Urinary bladder (tissue), 4 donors: ENCODE results near the gene SFXN1. TPM values are rescaled to one million over a fixed set of nuclear protein-coding genes. Genes with fewer than 3 reads are reported as not detected.
"Not testable (repeated sequence)": the region's sequence is repeated elsewhere in the genome, so short reads cannot be mapped to it uniquely, and the experiment has no call there.

Experiments
- DNase-seq: peaks from one replicate; pipeline ENCODE4 v3.0.0-alpha.2; 2015; ENCODE audit errors: extremely low spot score
- H3K27ac ChIP-seq: one replicate; pipeline ENCODE4 v1.5.1; 2013; ENCODE audit warnings: low read depth, mild to moderate bottlenecking, moderate library complexity
- H3K36me3 ChIP-seq: one replicate; pipeline ENCODE4 v1.6.1; 2013; ENCODE audit warnings: mild to moderate bottlenecking, moderate library complexity; ENCODE audit not compliant: insufficient read depth
- H3K4me1 ChIP-seq: one replicate; pipeline ENCODE4 v1.6.1; 2013; ENCODE audit warnings: mild to moderate bottlenecking, moderate library complexity; ENCODE audit not compliant: insufficient read depth
- H3K4me3 ChIP-seq: one replicate; pipeline ENCODE4 v1.5.1; 2013; ENCODE audit warnings: low read depth, low read length
- WGBS: extraction: QIAGEN DNeasy Blood & Tissue Kit; methylation state at CpG from one replicate; pipeline ENCODE4 v1.1.7; 2013; 5-methylcytosine and 5-hydroxymethylcytosine counted together
- polyA plus RNA-seq: library from polyadenylated mRNA; stranded (reverse); fragments of 200-250 nt; gene quantifications from one replicate; pipeline ENCODE4 v1.2.3, GENCODE V29; 2013
- total RNA-seq: library from RNA; depleted of rRNA; stranded (reverse); fragments of >200 nt; gene quantifications from one replicate; pipeline ENCODE4 v1.2.3, GENCODE V29; 2014
- donor health status: healthy with polysubstance abuse.
- donor health status: healthy.

The SFXN1 gene
- total and polyA plus RNA-seq, 2 donors, result 14.3 to 36.5 TPM

GRCh38 chr5:175520873-175521272, 42.5 kb downstream of the SFXN1 start:
- H3K36me3 ChIP-seq, result no peaks in the 10 kb centered on the region
- H3K4me1 ChIP-seq, result no peaks in the 10 kb centered on the region
- DNase-seq, result no peak
- 97% methylated on average over 2 of the region's 2 CpGs for WGBS
- no peak overlapping the region for H3K27ac ChIP-seq
- no peak overlapping the region for H3K4me3 ChIP-seq

- Histone ChIP-seq H3K4me3 (no peak overlapping the region), H3K27ac (no peak overlapping the region), H3K4me1 (no peaks in the 10 kb centered on the region), H3K36me3 (no peaks in the 10 kb centered on the region)
- WGBS, result 90% methylated on average over 4 of the region's 4 CpGs
- DNase-seq, result no peak
Measured at GRCh38 chr5:175521313-175521833, 43.0 kb downstream of the SFXN1 start.

GRCh38 chr5:175523292-175523691, 44.9 kb downstream of the SFXN1 start:
- Histone ChIP-seq H3K4me3 (no peak overlapping the region), H3K27ac (no peak overlapping the region), H3K36me3 (peaks cover 3% of the 10 kb centered on the region)

GRCh38 chr5:175524211-175524610, 45.9 kb downstream of the SFXN1 start:
- H3K27ac ChIP-seq, result no peak overlapping the region
- H3K36me3 ChIP-seq, result peaks cover 3% of the 10 kb centered on the region
- WGBS, result 86% methylated on average over 1 of the region's 1 CpG
- no peak for DNase-seq
- H3K4me3 ChIP-seq, result no peak overlapping the region
- no peaks in the 10 kb centered on the region for H3K4me1 ChIP-seq

More at GRCh38 chr5:175523292-175523691, 44.9 kb downstream of the SFXN1 start:
- DNase-seq, result no peak
- H3K4me1 ChIP-seq, result no peaks in the 10 kb centered on the region

- 92% methylated on average over 6 of the region's 6 CpGs for WGBS
- no peaks in the 10 kb centered on the region for H3K4me1 ChIP-seq
- peaks cover 3% of the 10 kb centered on the region for H3K36me3 ChIP-seq
- DNase-seq, result no peak
- H3K27ac ChIP-seq, result no peak overlapping the region
- H3K4me3 ChIP-seq, result no peak overlapping the region
Measured at GRCh38 chr5:175526691-175527090, 48.3 kb downstream of the SFXN1 start.

GRCh38 chr5:175531361-175531760, 53.0 kb downstream of the SFXN1 start:
- no peaks in the 10 kb centered on the region for H3K4me1 ChIP-seq
- peaks cover 3% of the 10 kb centered on the region for H3K36me3 ChIP-seq
- H3K4me3 ChIP-seq, result no peak overlapping the region
- no peak overlapping the region for H3K27ac ChIP-seq
- DNase-seq, result no peak
- 64% methylated on average over 2 of the region's 2 CpGs for WGBS

- DNase-seq, result peak; percentile 5
- Histone ChIP-seq H3K27ac (no peak overlapping the region), H3K36me3 (no peaks in the 10 kb centered on the region), H3K4me1 (no peaks in the 10 kb centered on the region), H3K4me3 (no peak overlapping the region)
- WGBS, result 4% methylated on average over 32 of the region's 32 CpGs
Measured at GRCh38 chr5:175534070-175534932, 55.9 kb downstream of the SFXN1 start.

- DNase-seq, H3K27ac ChIP-seq, H3K36me3 ChIP-seq, H3K4me3 ChIP-seq, H3K4me1 ChIP-seq: not testable (repeated sequence)
- WGBS, result 55% methylated on average over 3 of the region's 3 CpGs
Measured at GRCh38 chr5:175535331-175535730, 57.0 kb downstream of the SFXN1 start.

- Histone ChIP-seq H3K4me1 (no peaks in the 10 kb centered on the region), H3K36me3 (no peaks in the 10 kb centered on the region), H3K27ac (no peak overlapping the region), H3K4me3 (no peak overlapping the region)
- 78% methylated on average over 3 of the region's 3 CpGs for WGBS
- no peak for DNase-seq
Measured at GRCh38 chr5:175535796-175536195, 57.4 kb downstream of the SFXN1 start.

GRCh38 chr5:175538576-175538975, 60.2 kb downstream of the SFXN1 start:
- WGBS, result 80% methylated on average over 5 of the region's 5 CpGs

GRCh38 chr5:175539936-175540335, 61.6 kb downstream of the SFXN1 start:
- Histone ChIP-seq H3K36me3 (no peaks in the 10 kb centered on the region), H3K27ac (no peak overlapping the region), H3K4me1 (no peaks in the 10 kb centered on the region), H3K4me3 (no peak overlapping the region)
- DNase-seq, result no peak
- 82% methylated on average over 2 of the region's 2 CpGs for WGBS

More at GRCh38 chr5:175538576-175538975, 60.2 kb downstream of the SFXN1 start:
- H3K4me3 ChIP-seq, result no peak overlapping the region
- DNase-seq, result no peak
- no peaks in the 10 kb centered on the region for H3K4me1 ChIP-seq
- H3K36me3 ChIP-seq, result no peaks in the 10 kb centered on the region
- no peak overlapping the region for H3K27ac ChIP-seq

GRCh38 chr5:175541264-175541663, 62.9 kb downstream of the SFXN1 start:
- no peak for DNase-seq
- Histone ChIP-seq H3K4me1 (no peaks in the 10 kb centered on the region), H3K27ac (no peak overlapping the region), H3K4me3 (no peak overlapping the region), H3K36me3 (no peaks in the 10 kb centered on the region)
- 53% methylated on average over 4 of the region's 4 CpGs for WGBS

GRCh38 chr5:175542232-175542965, 64.0 kb downstream of the SFXN1 start:
- no peak for DNase-seq
- H3K4me3 ChIP-seq, result no peak overlapping the region
- no peaks in the 10 kb centered on the region for H3K4me1 ChIP-seq
- no peaks in the 10 kb centered on the region for H3K36me3 ChIP-seq
- WGBS, result 52% methylated on average over 5 of the region's 5 CpGs
- H3K27ac ChIP-seq, result no peak overlapping the region

GRCh38 chr5:175542966-175543235, 64.5 kb downstream of the SFXN1 start:
- Histone ChIP-seq H3K4me1 (no peaks in the 10 kb centered on the region), H3K36me3 (no peaks in the 10 kb centered on the region), H3K27ac (no peak overlapping the region), H3K4me3 (no peak overlapping the region)
- DNase-seq, result no peak
- 71% methylated on average over 1 of the region's 1 CpG for WGBS
